GM10266 (cell line): ENCODE measurements around the gene SAMD8.
"Not testable (repeated sequence)": the region's sequence is repeated elsewhere in the genome, so short reads cannot be mapped to it uniquely, and the experiment has no call there.

Experiments used
- DNase-seq: peaks from one replicate; pipeline ENCODE4 v3.0.0; 2012; ENCODE audit errors: extremely low spot score
- CTCF ChIP-seq: IDR thresholded peaks from 2 replicates; pipeline ENCODE4 v1.5.1; 2012; ENCODE audit warnings: mild to moderate bottlenecking, low read depth; ENCODE audit not compliant: control insufficient read depth, insufficient read depth; ENCODE audit errors: missing control alignments

SAMD8 gene

DNA sequence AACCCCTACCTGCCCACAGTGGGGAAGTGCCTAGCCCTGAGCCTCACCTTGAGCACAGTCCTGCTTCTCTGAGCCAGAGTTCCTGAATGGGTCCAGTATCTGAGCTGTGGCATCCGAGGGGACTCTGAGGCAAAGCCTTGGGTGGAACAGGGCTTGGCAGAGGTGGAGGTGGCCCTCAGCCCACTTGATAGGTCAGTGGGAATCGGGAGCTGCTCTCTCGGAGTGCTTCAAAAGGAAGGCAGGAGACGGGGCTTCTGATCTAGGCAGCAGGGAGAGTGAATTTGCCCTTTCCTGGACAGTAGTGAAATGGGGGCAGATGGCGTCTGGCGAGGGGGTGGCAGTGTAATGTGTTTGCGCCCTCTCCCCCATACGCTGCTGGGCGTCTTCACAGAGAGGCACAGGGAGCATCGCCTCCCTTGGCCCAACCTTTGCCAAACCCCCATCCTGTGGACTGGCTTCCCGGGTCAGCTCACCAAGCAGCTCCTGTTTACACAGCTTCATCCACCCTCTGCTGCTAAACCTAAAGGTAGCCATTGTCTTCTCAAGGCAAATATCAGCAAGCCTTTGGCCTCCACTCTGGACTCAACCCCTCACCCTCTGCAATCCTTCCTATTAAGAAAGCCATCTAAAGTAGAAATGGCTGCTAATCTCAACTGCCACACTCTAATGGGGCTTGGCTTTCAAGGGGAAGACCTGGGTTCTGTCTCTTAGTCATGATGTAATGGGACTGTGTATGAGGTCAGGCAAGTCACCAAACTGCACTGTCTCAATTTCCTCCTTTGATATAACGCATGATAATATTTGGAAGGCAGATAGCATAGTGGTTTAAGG, 78.0 kb downstream of the SAMD8 start:
- no peak for TF ChIP-seq CTCF
- no peak for DNase-seq

- DNase-seq = no peak
- TF ChIP-seq CTCF = no peak
Observed at GRCh38 chr10:75191821-75192568, 80.5 kb downstream of the SAMD8 start.

DNA sequence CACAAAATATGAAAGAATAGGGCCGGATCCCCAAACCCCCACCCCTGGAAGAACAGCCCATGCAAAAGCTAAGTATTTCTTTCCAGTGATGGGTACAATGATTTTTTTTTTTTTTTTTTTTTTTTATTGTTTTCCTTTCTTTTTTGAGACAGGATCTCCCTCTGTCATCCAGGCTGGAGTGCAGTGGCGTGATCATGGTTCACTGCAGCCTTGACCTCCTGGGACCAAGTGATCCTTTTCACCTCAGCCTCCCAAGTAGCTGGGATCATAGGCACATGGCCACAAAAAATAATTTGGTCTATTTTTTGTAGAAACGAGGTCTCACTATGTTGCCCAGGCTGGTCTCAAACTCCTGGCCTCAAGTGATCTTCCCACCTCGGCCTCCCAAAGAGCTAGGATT, 83.2 kb downstream of the SAMD8 start:
- not testable (repeated sequence) for DNase-seq

- no peak for TF ChIP-seq CTCF
- DNase-seq = no peak
Observed at GRCh38 chr10:75195035-75195763, 83.7 kb downstream of the SAMD8 start.

DNA sequence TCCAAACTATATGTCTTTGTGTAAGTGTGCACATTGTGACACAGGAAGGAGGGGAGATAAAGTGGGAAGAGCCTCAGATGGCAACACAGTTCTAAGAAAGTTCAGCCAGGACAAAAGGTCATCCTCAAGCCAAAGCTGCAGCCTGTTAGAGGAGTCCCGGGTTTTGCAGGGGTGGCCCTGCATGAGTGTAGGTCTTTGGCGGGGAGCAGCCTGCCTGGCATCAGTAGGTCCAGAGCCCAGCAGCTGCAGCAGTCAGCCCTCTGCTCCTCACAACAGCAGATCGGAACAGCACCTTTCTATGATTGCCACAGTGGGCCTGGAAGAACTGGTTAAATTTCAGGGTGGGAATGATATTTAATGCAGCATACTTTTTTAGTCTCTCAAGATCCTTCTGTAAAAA, 85.6 kb downstream of the SAMD8 start:
- TF ChIP-seq CTCF = no peak

DNA sequence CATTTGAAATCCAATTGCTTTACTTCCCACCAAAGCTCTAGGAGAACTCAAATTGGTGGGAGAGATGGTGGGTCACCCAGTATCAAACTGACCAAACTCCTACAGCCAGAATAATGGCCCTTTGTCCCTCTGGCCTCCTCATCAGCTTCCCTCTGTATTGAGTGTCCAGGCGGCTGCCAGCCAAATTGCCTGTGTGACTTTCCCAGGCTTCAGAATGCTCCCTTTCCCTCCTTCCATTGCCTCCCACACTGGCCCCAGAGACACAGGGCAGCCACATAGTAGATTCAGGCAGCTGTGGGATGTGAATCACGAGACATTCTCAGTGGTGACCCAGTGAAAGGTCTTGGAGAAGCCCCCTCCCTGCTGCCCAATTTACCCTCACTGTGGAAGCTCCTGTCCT, 86.5 kb downstream of the SAMD8 start:
- TF ChIP-seq CTCF = no peak
- no peak for DNase-seq

More for the DNA sequence above, 85.6 kb downstream of the SAMD8 start:
- no peak for DNase-seq

DNA sequence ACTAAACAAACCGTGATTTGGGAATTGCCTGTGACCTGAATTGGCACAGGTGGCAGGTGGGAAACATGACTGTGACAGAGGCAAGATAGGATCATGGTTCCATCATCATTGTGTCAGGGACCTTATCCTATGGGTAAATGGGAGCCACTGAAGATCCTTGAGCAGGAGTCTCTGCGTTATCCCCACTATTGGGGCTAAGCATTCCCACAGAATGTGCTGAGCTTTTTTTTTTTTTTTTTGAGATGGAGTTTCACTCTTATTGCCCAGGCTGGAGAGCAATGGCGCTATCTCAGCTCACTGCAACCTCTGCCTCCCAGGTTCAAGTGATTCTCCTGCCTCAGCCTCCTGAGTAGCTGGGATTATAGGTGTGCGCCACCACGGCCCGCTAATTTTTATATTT, 88.5 kb downstream of the SAMD8 start:
- DNase-seq = not testable (repeated sequence)

DNA sequence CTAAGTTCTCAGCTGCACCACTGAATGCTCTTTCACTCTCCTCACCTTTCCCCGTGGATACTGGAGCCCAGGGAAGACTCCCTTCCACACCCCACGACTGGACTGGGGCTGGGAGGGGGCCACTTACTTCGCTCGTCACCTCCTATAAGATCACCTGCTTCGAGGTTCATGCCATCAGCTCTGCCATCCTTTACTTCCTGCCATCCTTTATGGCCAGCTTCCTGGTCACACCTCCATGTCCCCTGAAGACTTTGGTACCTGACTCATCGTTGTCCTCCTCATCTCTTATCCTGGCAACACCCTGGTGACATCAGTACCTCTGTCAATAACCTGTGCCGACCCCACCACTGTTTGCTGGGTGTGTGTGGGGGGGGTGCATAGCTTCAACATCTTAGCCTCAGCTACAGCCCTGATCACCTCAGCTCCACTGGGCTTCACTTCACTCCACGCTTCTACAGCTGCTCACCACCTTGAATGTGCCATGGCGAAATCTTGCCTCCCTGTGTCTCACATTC, 90.4 kb downstream of the SAMD8 start:
- DNase-seq = no peak
- TF ChIP-seq CTCF = no peak
